IMR-90 (cell line): ENCODE data around the gene PROB1. TPM values are rescaled to one million over a fixed set of nuclear protein-coding genes. Genes with fewer than 3 reads are reported as not detected.

ENCODE experiments used
- ATAC-seq: fragments of 200-7000 bp; cut with Tn5 transposase; 2 replicates; pipeline ENCODE4 v1.9.1; 2020; ENCODE audit warnings: low read depth, mild to moderate bottlenecking, moderate library complexity
- BruUV-seq: library from RNA; stranded (reverse); fragments of 400-500 nt; replicated peaks from 2 replicates; lab custom pipeline; 2021; lab: Mats Ljungman, UMichigan
- CTCF ChIA-PET: fragments of 300-600 bp; formaldehyde crosslinking; extraction: SDS; loops from one replicate; lab custom pipeline; 2021; ENCODE audit warnings: antibody characterized with exemption; lab: Yijun Ruan, JAX
- POLR2A ChIA-PET: fragments of 300-600 bp; sonication (Branson Sonifier 250); formaldehyde crosslinking; loops from one replicate; lab custom pipeline; 2022; ENCODE audit warnings: antibody characterized with exemption; ENCODE audit not compliant: unreplicated experiment; lab: Charles Lee
- DNase-seq: peaks from one replicate; pipeline ENCODE4 v3.0.0; 2013
- H2AFZ ChIP-seq: replicated peaks from 2 replicates; pipeline ENCODE3; 2013; ENCODE audit warnings: low read length, mild to moderate bottlenecking; ENCODE audit not compliant: poor library complexity
- H2AK5ac ChIP-seq: 2 replicates; pipeline ENCODE4 v1.6.1; 2013; ENCODE audit warnings: low read depth, low read length, inconsistent platforms
- H2AK9ac ChIP-seq: replicated peaks from 2 replicates; pipeline ENCODE3; 2013; ENCODE audit warnings: mild to moderate bottlenecking, low read depth, low read length, moderate library complexity; ENCODE audit not compliant: poor library complexity
- H2BK120ac ChIP-seq: 2 replicates; pipeline ENCODE4 v1.6.1; 2013; ENCODE audit warnings: low read depth, low read length, inconsistent platforms
- H2BK15ac ChIP-seq: 3 replicates; pipeline ENCODE4 v1.6.1; 2013; ENCODE audit warnings: low read depth, low read length, inconsistent platforms
- H2BK20ac ChIP-seq: 2 replicates; pipeline ENCODE4 v1.6.1; 2013; ENCODE audit warnings: low read depth, mild to moderate bottlenecking, inconsistent platforms, low read length, moderate library complexity
- H2BK5ac ChIP-seq: 2 replicates; pipeline ENCODE4 v1.6.1; 2013; ENCODE audit warnings: mild to moderate bottlenecking, low read depth, low read length, inconsistent platforms; ENCODE audit not compliant: poor library complexity, severe bottlenecking
- H3K14ac ChIP-seq: replicated peaks from 2 replicates; pipeline ENCODE4 v1.6.1; 2013; ENCODE audit warnings: low read depth, low read length, inconsistent platforms
- H3K18ac ChIP-seq: 2 replicates; pipeline ENCODE4 v1.6.1; 2013; ENCODE audit warnings: low read depth, low read length, control low read depth
- H3K23ac ChIP-seq: 2 replicates; pipeline ENCODE4 v1.6.1; 2013; ENCODE audit warnings: low read depth, low read length, inconsistent platforms
- H3K27ac ChIP-seq: 2 replicates; pipeline ENCODE4 v1.5.1; 2013; ENCODE audit warnings: mild to moderate bottlenecking, control low read depth, low read length; ENCODE audit not compliant: insufficient read depth
- H3K27me3 ChIP-seq: 2 replicates; pipeline ENCODE4 v1.6.1; 2013; ENCODE audit warnings: low read length; ENCODE audit not compliant: control insufficient read depth, insufficient read depth
- H3K36me3 ChIP-seq: 2 replicates; pipeline ENCODE4 v1.6.1; 2013; ENCODE audit warnings: low read length, mixed read lengths; ENCODE audit not compliant: control insufficient read depth, insufficient read depth
- H3K4ac ChIP-seq: 2 replicates; pipeline ENCODE4 v1.6.1; 2013; ENCODE audit warnings: low read depth, low read length, inconsistent platforms
- H3K4me1 ChIP-seq: 2 replicates; pipeline ENCODE4 v1.6.1; 2013; ENCODE audit warnings: low read length, mixed read lengths; ENCODE audit not compliant: control insufficient read depth, insufficient read depth
- H3K4me2 ChIP-seq: 2 replicates; pipeline ENCODE4 v1.6.1; 2013; ENCODE audit warnings: low read depth, mild to moderate bottlenecking, control low read depth, low read length, moderate library complexity
- H3K4me3 ChIP-seq: 2 replicates; pipeline ENCODE4 v1.5.1; 2013; ENCODE audit warnings: low read depth, mild to moderate bottlenecking, control low read depth, low read length, moderate library complexity; ENCODE audit not compliant: insufficient read depth
- H3K56ac ChIP-seq: 2 replicates; pipeline ENCODE4 v1.6.1; 2013; ENCODE audit warnings: low read length, inconsistent platforms; ENCODE audit not compliant: insufficient read depth; ENCODE audit errors: extremely low read depth
- H3K79me1 ChIP-seq, 2 experiments: 2 replicates each; pipeline ENCODE4 v1.6.1; 2013; ENCODE audit warnings: low read length in 2 of 2, inconsistent platforms in 1 of 2, low read depth in 1 of 2
- H3K9ac ChIP-seq: 2 replicates; pipeline ENCODE4 v1.6.1; 2013; ENCODE audit warnings: low read depth, low read length, control low read depth
- H3K9me1 ChIP-seq: 2 replicates; pipeline ENCODE4 v1.6.1; 2013; ENCODE audit warnings: low read length, inconsistent platforms; ENCODE audit not compliant: insufficient read depth
- H3K9me3 ChIP-seq: 2 replicates; pipeline ENCODE4 v1.6.1; 2013; ENCODE audit warnings: low read length; ENCODE audit not compliant: control insufficient read depth, insufficient read depth
- H4K20me1 ChIP-seq: 2 replicates; pipeline ENCODE4 v1.6.1; 2013; ENCODE audit warnings: low read length, inconsistent platforms; ENCODE audit not compliant: insufficient read depth
- H4K5ac ChIP-seq: 2 replicates; pipeline ENCODE4 v1.6.1; 2013; ENCODE audit warnings: mild to moderate bottlenecking, low read depth, low read length, control low read depth
- H4K8ac ChIP-seq, 2 experiments: 2 replicates each; pipeline ENCODE4 v1.6.1; 2013; ENCODE audit warnings: low read depth in 2 of 2, low read length in 2 of 2, control low read depth in 1 of 2, inconsistent platforms in 1 of 2
- H4K91ac ChIP-seq: 2 replicates; pipeline ENCODE4 v1.6.1; 2013; ENCODE audit warnings: low read depth, low read length, inconsistent platforms; ENCODE audit not compliant: insufficient read depth
- BHLHE40 ChIP-seq: fragments of 150-350 bp; IDR thresholded peaks from 2 replicates; pipeline ENCODE4 v1.6.1; 2016; ENCODE audit warnings: mild to moderate bottlenecking, low read depth, low read length
- CEBPB ChIP-seq: IDR thresholded peaks from 2 replicates; pipeline ENCODE4 v1.6.1; 2012; ENCODE audit warnings: low read depth, low read length, improper control_type of control experiment
- CHD1 ChIP-seq: IDR thresholded peaks from 2 replicates; pipeline ENCODE4 v1.6.1; 2012; ENCODE audit warnings: low read depth, low read length, improper control_type of control experiment
- CTCF ChIP-seq: conservative IDR thresholded peaks from 2 replicates; pipeline ENCODE4 v1.5.1; 2012; ENCODE audit warnings: mild to moderate bottlenecking, low read depth, low read length, improper control_type of control experiment
- ELK1 ChIP-seq: fragments of 150-350 bp; IDR thresholded peaks from 2 replicates; pipeline ENCODE4 v1.6.1; 2016; ENCODE audit warnings: low read depth, mild to moderate bottlenecking, low read length, moderate library complexity, borderline replicate concordance
- FOS ChIP-seq: fragments of 150-350 bp; IDR thresholded peaks from 2 replicates; pipeline ENCODE4 v1.6.1; 2016; ENCODE audit warnings: low read depth, low read length
- MAFK ChIP-seq: IDR thresholded peaks from 2 replicates; pipeline ENCODE4 v1.6.1; 2012; ENCODE audit warnings: low read depth, low read length, improper control_type of control experiment
- MAZ ChIP-seq: IDR thresholded peaks from 2 replicates; pipeline ENCODE4 v1.6.1; 2012; ENCODE audit warnings: low read depth, mild to moderate bottlenecking, low read length, improper control_type of control experiment, moderate library complexity, borderline replicate concordance
- MXI1 ChIP-seq: IDR thresholded peaks from 2 replicates; pipeline ENCODE4 v1.6.1; 2012; ENCODE audit warnings: low read depth, mild to moderate bottlenecking, low read length, moderate library complexity, borderline replicate concordance
- NFE2L2 ChIP-seq: fragments of 150-350 bp; IDR thresholded peaks from 2 replicates; pipeline ENCODE4 v1.6.1; 2016; ENCODE audit warnings: low read depth, mild to moderate bottlenecking, low read length
- POLR2A ChIP-seq: IDR thresholded peaks from 2 replicates; pipeline ENCODE4 v1.6.1; 2012; ENCODE audit warnings: mild to moderate bottlenecking, low read depth, low read length
- RAD21 ChIP-seq: IDR thresholded peaks from 2 replicates; pipeline ENCODE4 v1.6.1; 2012; ENCODE audit warnings: low read length, improper control_type of control experiment
- RCOR1 ChIP-seq: IDR thresholded peaks from 2 replicates; pipeline ENCODE4 v1.6.1; 2012; ENCODE audit warnings: mild to moderate bottlenecking, low read length, improper control_type of control experiment; ENCODE audit not compliant: insufficient replicate concordance
- RFX5 ChIP-seq: IDR thresholded peaks from 2 replicates; pipeline ENCODE4 v1.8.0; 2012; ENCODE audit warnings: low read depth, mild to moderate bottlenecking, low read length, moderate library complexity
- SMC3 ChIP-seq: fragments of 150-350 bp; IDR thresholded peaks from 2 replicates; pipeline ENCODE4 v1.6.1; 2016; ENCODE audit warnings: low read depth, mild to moderate bottlenecking, antibody characterized with exemption, low read length, moderate library complexity
- USF2 ChIP-seq: fragments of 150-350 bp; IDR thresholded peaks from 2 replicates; pipeline ENCODE4 v1.6.1; 2017; ENCODE audit warnings: mild to moderate bottlenecking, antibody characterized with exemption, low read length, low read depth
- WGBS, 2 experiments: methylation state at CpG; one replicate each; pipeline versions ENCODE4 v1.1.5 to v1.1.7; 2013; ENCODE audit warnings: missing lambda C conversion rate in 2 of 2; ENCODE audit not compliant: insufficient read length in 1 of 2; ENCODE audit errors: extremely low coverage in 2 of 2; 5-methylcytosine and 5-hydroxymethylcytosine counted together
- dilution Hi-C: fragments of 300-500 bp; cut with HindIII; formaldehyde crosslinking; loops from one replicate; pipeline ENCODE4 v1.14.3; 2018; ENCODE audit warnings: low sequenced_read_pairs; ENCODE audit not compliant: unreplicated experiment
- in situ Hi-C: fragments of 300-500 bp; cut with MboI; formaldehyde crosslinking; loops from 3 replicates; pipeline ENCODE4 v1.14.3; 2019; ENCODE audit warnings: low sequenced_read_pairs, inconsistent platforms, mixed read lengths
- intact Hi-C: fragments of 100-400 bp; cut with micrococcal nuclease; formaldehyde crosslinking; loops from 2 replicates; pipeline ENCODE4 v1.10.0; 2022
- polyA plus RNA-seq, 3 experiments: library from polyadenylated mRNA; depleted of rRNA; stranded (reverse); fragments of >200 nt; gene quantifications; 2 replicates each; pipeline ENCODE4 v1.2.3, GENCODE V29; 2012; ENCODE audit warnings: low replicate concordance in 1 of 3
- total RNA-seq: library from RNA; depleted of rRNA; stranded (reverse); fragments of >200 nt; gene quantifications from 2 replicates; pipeline ENCODE4 v1.2.3, GENCODE V29; 2012

Gene PROB1
- total and polyA plus RNA-seq, 2 of the 4 experiments (the other 2 are of a cell fraction): under 0.01 to 0.38 TPM

- in situ Hi-C loops: no loop called here
- Histone ChIP-seq H3K4me1 (peaks cover 3% of the 10 kb centered on the region; the same call in 1 of the 2 replicates), H3K4me2 (no peak overlapping the region)
These were observed 16.0 kb downstream of the PROB1 start for GRCh38 chr5:139378941-139379361.

More at GRCh38 chr5:139378941-139379361, 16.0 kb downstream of the PROB1 start:
- Histone ChIP-seq H2AFZ (no peak overlapping the region), H3K4ac (no peak overlapping the region), H3K9me3 (no peaks in the 10 kb centered on the region), H4K20me1 (peaks cover under 1% of the 10 kb centered on the region; the same call in 1 of the 2 replicates), H3K36me3 (peaks cover 14% of the 10 kb centered on the region; the same call in 1 of the 2 replicates), H3K56ac (no peak overlapping the region), H2AK9ac (no peak overlapping the region), H3K9me1 (peaks cover 10% of the 10 kb centered on the region; the same call in 1 of the 2 replicates), H2BK120ac (no peak overlapping the region), H3K27ac (no peak overlapping the region), H4K91ac (no peak overlapping the region), H3K23ac (no peak overlapping the region), H2BK20ac (no peak overlapping the region), H3K27me3 (no peaks in the 10 kb centered on the region), H3K79me1 (peaks cover 0 to 2% of the 10 kb centered on the region in 2 experiments; a peak in 2 of 4 replicates), H3K9ac (no peak overlapping the region), H4K8ac (no peak overlapping the region), H2BK5ac (no peak overlapping the region), H3K14ac (no peak overlapping the region), H3K18ac (no peak overlapping the region), H2AK5ac (no peak overlapping the region), H2BK15ac (no peak overlapping the region), H4K5ac (no peak overlapping the region), H3K4me3 (no peak overlapping the region)
- BruUV-seq: no TSS peak
- DNase-seq (no peak), ATAC-seq (no peak)
- WGBS, 2 experiments: 95% methylated on average over 5 of the region's 13 CpGs; no CpG with 5 or more reads in 1 of the 2 experiments
- CTCF ChIA-PET: no interaction called here
- intact Hi-C loops (no loop called here), dilution Hi-C loops (no loop called here)
- POLR2A ChIA-PET: interaction anchor here (0.5 kb wide), 1 partner anchor 86 kb away, joined by 3 read pairs; the partner anchor contains the start of gene MATR3
- no peak for TF ChIP-seq CHD1
- TF ChIP-seq POLR2A: no peak
- no peak for TF ChIP-seq MAZ
- no peak for TF ChIP-seq CEBPB
- TF ChIP-seq RAD21: no peak
- TF ChIP-seq NFE2L2: no peak
- no peak for TF ChIP-seq USF2
- TF ChIP-seq ELK1: no peak
- no peak for TF ChIP-seq MAFK
- no peak for TF ChIP-seq SMC3
- no peak for TF ChIP-seq BHLHE40
- no peak for TF ChIP-seq RFX5
- no peak for TF ChIP-seq MXI1
- TF ChIP-seq RCOR1: no peak
- TF ChIP-seq FOS: no peak
- no peak for TF ChIP-seq CTCF
